OCI-LY7 (cell line): ENCODE measurements around the gene ARHGEF12. TPM values are rescaled to one million over a fixed set of nuclear protein-coding genes. Genes with fewer than 3 reads are reported as not detected.

Experiments
- BruUV-seq: library from RNA; stranded (reverse); fragments of 400-500 nt; replicated peaks from 2 replicates; lab custom pipeline; 2021; lab: Mats Ljungman, UMichigan
- CTCF ChIA-PET: fragments of 300-600 bp; sonication (Branson Sonifier 250); formaldehyde crosslinking; loops from one replicate; lab custom pipeline; 2022; ENCODE audit warnings: antibody characterized with exemption; ENCODE audit not compliant: unreplicated experiment; lab: Charles Lee
- POLR2A ChIA-PET: fragments of 300-600 bp; sonication (Branson Sonifier 250); formaldehyde crosslinking; loops from one replicate; lab custom pipeline; 2022; ENCODE audit warnings: antibody characterized with exemption; lab: Charles Lee
- DNase-seq: peaks from one replicate; pipeline ENCODE4 v3.0.0-alpha.2; 2015; ENCODE audit warnings: low spot score
- H2AFZ ChIP-seq: fragments of 200-600 bp; sonication (generic), shearing (Covaris generic); 2 replicates; pipeline ENCODE4 v1.6.1; 2014; ENCODE audit warnings: mild to moderate bottlenecking, antibody characterized with exemption, low read length, moderate library complexity
- H3K27ac ChIP-seq: fragments of 200-600 bp; sonication (generic); 2 replicates; pipeline ENCODE4 v1.5.1; 2014; ENCODE audit warnings: mixed run types, low read depth, mild to moderate bottlenecking, moderate library complexity, low read length, inconsistent platforms; ENCODE audit not compliant: poor library complexity, severe bottlenecking
- H3K36me3 ChIP-seq: fragments of 200-600 bp; sonication (generic); 2 replicates; pipeline ENCODE4 v1.6.1; 2014; ENCODE audit warnings: mild to moderate bottlenecking, antibody characterized with exemption, low read length, moderate library complexity, mixed read lengths; ENCODE audit not compliant: insufficient read depth
- H3K4me1 ChIP-seq: fragments of 200-600 bp; sonication (generic); 2 replicates; pipeline ENCODE4 v1.5.1; 2014; ENCODE audit warnings: mild to moderate bottlenecking, low read length; ENCODE audit not compliant: insufficient read depth, poor library complexity, severe bottlenecking
- H3K4me2 ChIP-seq: fragments of 200-600 bp; sonication (generic); 2 replicates; pipeline ENCODE4 v1.6.1; 2014; ENCODE audit warnings: mild to moderate bottlenecking, low read length
- H3K4me3 ChIP-seq: fragments of 200-600 bp; sonication (generic); 2 replicates; pipeline ENCODE4 v1.5.1; 2014; ENCODE audit warnings: mild to moderate bottlenecking, low read depth, low read length; ENCODE audit not compliant: poor library complexity, severe bottlenecking
- H3K79me2 ChIP-seq: fragments of 200-600 bp; sonication (generic); 2 replicates; pipeline ENCODE4 v1.6.1; 2016; ENCODE audit warnings: low read depth, mild to moderate bottlenecking, low read length, moderate library complexity, mixed read lengths; ENCODE audit not compliant: insufficient read depth
- H3K9me2 ChIP-seq: fragments of 200-600 bp; sonication (generic); 2 replicates; pipeline ENCODE4 v1.6.1; 2016; ENCODE audit warnings: mild to moderate bottlenecking, low read length, mixed read lengths; ENCODE audit not compliant: insufficient read depth
- H3K9me3 ChIP-seq: fragments of 200-600 bp; sonication (generic); 2 replicates; pipeline ENCODE4 v1.6.1; 2014; ENCODE audit warnings: mild to moderate bottlenecking, mixed run types, low read length, mixed read lengths
- H4K20me1 ChIP-seq: fragments of 200-600 bp; sonication (generic); 2 replicates; pipeline ENCODE4 v1.6.1; 2014; ENCODE audit warnings: mild to moderate bottlenecking, antibody characterized with exemption, low read length, moderate library complexity, mixed read lengths; ENCODE audit not compliant: insufficient read depth
- CTCF ChIP-seq: fragments of 200-600 bp; sonication (generic); conservative IDR thresholded peaks from 2 replicates; pipeline ENCODE4 v1.5.1; 2014; ENCODE audit warnings: mild to moderate bottlenecking, antibody characterized with exemption, low read length, moderate library complexity, mixed read lengths
- EZH2phosphoT487 ChIP-seq: fragments of 200-600 bp; sonication (generic); IDR thresholded peaks from 2 replicates; pipeline ENCODE4 v1.6.1; 2018; ENCODE audit warnings: low read depth, borderline replicate concordance, mild to moderate bottlenecking, mixed run types, antibody characterized with exemption, low read length, moderate library complexity, mixed read lengths
- intact Hi-C: fragments of 100-400 bp; cut with micrococcal nuclease; formaldehyde crosslinking; loops from one replicate; pipeline ENCODE4 v1.10.0; 2022; ENCODE audit not compliant: unreplicated experiment
- total RNA-seq, 2 experiments: library from RNA; depleted of rRNA in 1 of 2; stranded (reverse); fragments of >200 nt in 1 of 2; shearing (Covaris generic) in 1 of 2; gene quantifications; 2 replicates each; pipeline ENCODE4 v1.2.3, GENCODE V29; 2014 to 2022

Gene ARHGEF12
- total RNA-seq, 2 experiments from 2014 or later: 16.1 to 31.8 TPM

- TF ChIP-seq EZH2phosphoT487 (no peak), CTCF (no peak)
- intact Hi-C loops: loop anchor here (2.0 to 5.0 kb wide), 3 partner anchors 293 to 683 kb away; no protein-coding TSS in a partner anchor
- POLR2A ChIA-PET: no interaction called here
Observed at GRCh38 chr11:120509346-120510053, 173.3 kb downstream of the ARHGEF12 start.

GRCh38 chr11:120510406-120511115 lies 174.3 kb downstream of the ARHGEF12 start:
- ChIA-PET CTCF (no interaction called here), POLR2A (interaction anchor here (0.6 kb wide), 1 partner anchor 178 kb away, joined by 3 read pairs; no protein-coding TSS in a partner anchor)
- H3K36me3 ChIP-seq: no peaks in the 10 kb centered on the region
- H4K20me1 ChIP-seq: no peaks in the 10 kb centered on the region
- TF ChIP-seq EZH2phosphoT487: no peak
- no peak overlapping the region for H3K4me3 ChIP-seq
- H3K9me2 ChIP-seq: no peaks in the 10 kb centered on the region
- intact Hi-C loops: loop anchor here (1.0 to 5.0 kb wide), 4 partner anchors 292 to 682 kb away; no protein-coding TSS in a partner anchor
- no TSS peak for BruUV-seq
- H3K79me2 ChIP-seq: no peaks in the 10 kb centered on the region
- no peaks in the 10 kb centered on the region for H3K4me1 ChIP-seq
- DNase-seq: no peak
- no peaks in the 10 kb centered on the region for H3K9me3 ChIP-seq
- no peak overlapping the region for H2AFZ ChIP-seq
- H3K27ac ChIP-seq: no peak overlapping the region
- no peak overlapping the region for H3K4me2 ChIP-seq

More at GRCh38 chr11:120509346-120510053, 173.3 kb downstream of the ARHGEF12 start:
- Histone ChIP-seq H3K4me2 (no peak overlapping the region), H3K4me1 (no peaks in the 10 kb centered on the region), H3K79me2 (no peaks in the 10 kb centered on the region), H3K9me3 (no peaks in the 10 kb centered on the region), H3K9me2 (no peaks in the 10 kb centered on the region), H3K36me3 (no peaks in the 10 kb centered on the region), H3K27ac (no peak overlapping the region), H4K20me1 (no peaks in the 10 kb centered on the region), H3K4me3 (no peak overlapping the region), H2AFZ (no peak overlapping the region)
- CTCF ChIA-PET: no interaction called here
- no TSS peak for BruUV-seq
- no peak for DNase-seq

- no peaks in the 10 kb centered on the region for H3K4me1 ChIP-seq
- peak within 1 kb of the TSS; percentile 28; the same call in 1 of the 2 replicates for H3K4me2 ChIP-seq
- H2AFZ ChIP-seq: no peak within 1 kb of the TSS
- no peaks in the 10 kb centered on the region for H3K79me2 ChIP-seq
- peak; percentile 81 for DNase-seq
- no peak within 1 kb of the TSS for H3K27ac ChIP-seq
- ChIA-PET POLR2A (interaction anchor here (0.6 kb wide), 1 partner anchor 179 kb away, joined by 3 read pairs; no protein-coding TSS in a partner anchor), CTCF (no interaction called here)
- no peaks in the 10 kb centered on the region for H4K20me1 ChIP-seq
- H3K36me3 ChIP-seq: no peaks in the 10 kb centered on the region
- no TSS peak for BruUV-seq
- intact Hi-C loops: loop anchor here (1.0 to 5.0 kb wide), 4 partner anchors 292 to 681 kb away; no protein-coding TSS in a partner anchor
- TF ChIP-seq EZH2phosphoT487: no peak
- peak; percentile 88 for TF ChIP-seq CTCF
- no peak within 1 kb of the TSS for H3K4me3 ChIP-seq
- no peaks in the 10 kb centered on the region for H3K9me3 ChIP-seq
- H3K9me2 ChIP-seq: no peaks in the 10 kb centered on the region
Observed at GRCh38 chr11:120511116-120511819, 175.1 kb downstream of the ARHGEF12 start, which contains the start of gene GRIK4. Gene GRIK4 (plus strand): TSS chr11:120511748. CDS start chr11:120660319, 148,571 bp downstream.
